ENCODE data around the gene ADIPOR2. TPM values are rescaled to one million over a fixed set of nuclear protein-coding genes. Genes with fewer than 3 reads are reported as not detected.

ADIPOR2 gene
- total and polyA plus RNA-seq, 10 of the 15 experiments (the other 5 are each of a cell fraction or from before 2014, with no cell fraction given) = 8.6 to 65.0 (median 38.0) TPM

- H3K27ac ChIP-seq (ENCODE audit: control insufficient read depth, insufficient read depth) = no peak overlapping the region
- H3K4me2 ChIP-seq (ENCODE audit: control insufficient read depth, insufficient read depth) = no peak overlapping the region
- H4K20me1 ChIP-seq (ENCODE audit: control insufficient read depth, insufficient read depth) = no peaks in the 10 kb centered on the region
- peaks cover 51% of the 10 kb centered on the region for H3K79me2 ChIP-seq (ENCODE audit: control insufficient read depth, insufficient read depth, low read length)
- no peaks in the 10 kb centered on the region for H3K36me3 ChIP-seq (ENCODE audit: control insufficient read depth in 2 of 2, insufficient read depth in 2 of 2, low read length in 1 of 2)
- H3K4me1 ChIP-seq (ENCODE audit: control insufficient read depth, insufficient read depth, low read length) = peaks cover 14% of the 10 kb centered on the region
- no peak overlapping the region for H2AFZ ChIP-seq (ENCODE audit: control insufficient read depth, low read depth, low read length)
- in situ Hi-C loops (cut with MboI) (no loop called here), intact Hi-C loops (cut with micrococcal nuclease; ENCODE audit: unreplicated experiment) (no loop called here)
- BruUV-seq (replicated peaks) = no TSS peak
- RAD21 ChIA-PET (ENCODE audit: unreplicated experiment) = interaction anchor here (0.6 to 0.9 kb wide), 2 partner anchors 14 to 42 kb away, joined by 3 read pairs; no protein-coding TSS in a partner anchor
- CTCF ChIA-PET = no interaction called here
- DNase-seq (ENCODE audit: low read depth, low spot score) = no peak
- POLR2A ChIA-PET = no interaction called here
- no peak overlapping the region for H3K9ac ChIP-seq (ENCODE audit: control insufficient read depth, insufficient read depth, low read length)
- ATAC-seq = no peak
- no peak for FAIRE-seq
- H3K9me3 ChIP-seq (replicated peaks; ENCODE audit: control insufficient read depth, insufficient read depth, low read length) = no peaks in the 10 kb centered on the region
- H3K4me3 ChIP-seq = no peak overlapping the region
- TF ChIP-seq TBL1XR1 (IDR thresholded peaks at IDR 0.05; ENCODE audit: low read depth, low read length) (no peak), JUND (IDR thresholded peaks at IDR 0.05; ENCODE audit: low read depth, low read length) (no peak), SUZ12 (IDR thresholded peaks at IDR 0.05; ENCODE audit: unreplicated experiment) (no peak), MTA3 (IDR thresholded peaks at IDR 0.05; ENCODE audit: borderline replicate concordance, low read length) (no peak), LARP7 (IDR thresholded peaks at IDR 0.05) (no peak), FOXK2 (IDR thresholded peaks at IDR 0.05) (no peak), RFX5 (IDR thresholded peaks at IDR 0.05; ENCODE audit: low read depth, low read length) (no peak), HCFC1 (IDR thresholded peaks at IDR 0.05; ENCODE audit: low read length) (no peak), HDGF (IDR thresholded peaks at IDR 0.05) (no peak)
- TF ChIP-seq, protein P1, sequence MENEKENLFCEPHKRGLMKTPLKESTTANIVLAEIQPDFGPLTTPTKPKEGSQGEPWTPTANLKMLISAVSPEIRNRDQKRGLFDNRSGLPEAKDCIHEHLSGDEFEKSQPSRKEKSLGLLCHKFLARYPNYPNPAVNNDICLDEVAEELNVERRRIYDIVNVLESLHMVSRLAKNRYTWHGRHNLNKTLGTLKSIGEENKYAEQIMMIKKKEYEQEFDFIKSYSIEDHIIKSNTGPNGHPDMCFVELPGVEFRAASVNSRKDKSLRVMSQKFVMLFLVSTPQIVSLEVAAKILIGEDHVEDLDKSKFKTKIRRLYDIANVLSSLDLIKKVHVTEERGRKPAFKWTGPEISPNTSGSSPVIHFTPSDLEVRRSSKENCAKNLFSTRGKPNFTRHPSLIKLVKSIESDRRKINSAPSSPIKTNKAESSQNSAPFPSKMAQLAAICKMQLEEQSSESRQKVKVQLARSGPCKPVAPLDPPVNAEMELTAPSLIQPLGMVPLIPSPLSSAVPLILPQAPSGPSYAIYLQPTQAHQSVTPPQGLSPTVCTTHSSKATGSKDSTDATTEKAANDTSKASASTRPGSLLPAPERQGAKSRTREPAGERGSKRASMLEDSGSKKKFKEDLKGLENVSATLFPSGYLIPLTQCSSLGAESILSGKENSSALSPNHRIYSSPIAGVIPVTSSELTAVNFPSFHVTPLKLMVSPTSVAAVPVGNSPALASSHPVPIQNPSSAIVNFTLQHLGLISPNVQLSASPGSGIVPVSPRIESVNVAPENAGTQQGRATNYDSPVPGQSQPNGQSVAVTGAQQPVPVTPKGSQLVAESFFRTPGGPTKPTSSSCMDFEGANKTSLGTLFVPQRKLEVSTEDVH (IDR thresholded peaks at IDR 0.05; ENCODE audit: low read depth, partially characterized antibody) = no peak
- TF ChIP-seq, protein P2, sequence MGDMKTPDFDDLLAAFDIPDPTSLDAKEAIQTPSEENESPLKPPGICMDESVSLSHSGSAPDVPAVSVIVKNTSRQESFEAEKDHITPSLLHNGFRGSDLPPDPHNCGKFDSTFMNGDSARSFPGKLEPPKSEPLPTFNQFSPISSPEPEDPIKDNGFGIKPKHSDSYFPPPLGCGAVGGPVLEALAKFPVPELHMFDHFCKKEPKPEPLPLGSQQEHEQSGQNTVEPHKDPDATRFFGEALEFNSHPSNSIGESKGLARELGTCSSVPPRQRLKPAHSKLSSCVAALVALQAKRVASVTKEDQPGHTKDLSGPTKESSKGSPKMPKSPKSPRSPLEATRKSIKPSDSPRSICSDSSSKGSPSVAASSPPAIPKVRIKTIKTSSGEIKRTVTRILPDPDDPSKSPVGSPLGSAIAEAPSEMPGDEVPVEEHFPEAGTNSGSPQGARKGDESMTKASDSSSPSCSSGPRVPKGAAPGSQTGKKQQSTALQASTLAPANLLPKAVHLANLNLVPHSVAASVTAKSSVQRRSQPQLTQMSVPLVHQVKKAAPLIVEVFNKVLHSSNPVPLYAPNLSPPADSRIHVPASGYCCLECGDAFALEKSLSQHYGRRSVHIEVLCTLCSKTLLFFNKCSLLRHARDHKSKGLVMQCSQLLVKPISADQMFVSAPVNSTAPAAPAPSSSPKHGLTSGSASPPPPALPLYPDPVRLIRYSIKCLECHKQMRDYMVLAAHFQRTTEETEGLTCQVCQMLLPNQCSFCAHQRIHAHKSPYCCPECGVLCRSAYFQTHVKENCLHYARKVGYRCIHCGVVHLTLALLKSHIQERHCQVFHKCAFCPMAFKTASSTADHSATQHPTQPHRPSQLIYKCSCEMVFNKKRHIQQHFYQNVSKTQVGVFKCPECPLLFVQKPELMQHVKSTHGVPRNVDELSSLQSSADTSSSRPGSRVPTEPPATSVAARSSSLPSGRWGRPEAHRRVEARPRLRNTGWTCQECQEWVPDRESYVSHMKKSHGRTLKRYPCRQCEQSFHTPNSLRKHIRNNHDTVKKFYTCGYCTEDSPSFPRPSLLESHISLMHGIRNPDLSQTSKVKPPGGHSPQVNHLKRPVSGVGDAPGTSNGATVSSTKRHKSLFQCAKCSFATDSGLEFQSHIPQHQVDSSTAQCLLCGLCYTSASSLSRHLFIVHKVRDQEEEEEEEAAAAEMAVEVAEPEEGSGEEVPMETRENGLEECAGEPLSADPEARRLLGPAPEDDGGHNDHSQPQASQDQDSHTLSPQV (IDR thresholded peaks at IDR 0.05) = no peak
- SMC1A ChIA-PET (ENCODE audit: uncharacterized antibody, unreplicated experiment) = no interaction called here
- no peaks in the 10 kb centered on the region for H3K27me3 ChIP-seq (replicated peaks in 1 of 2; ENCODE audit: control insufficient read depth in 2 of 2, insufficient read depth in 2 of 2, low read length in 1 of 2)
These were observed 47.6 kb downstream of the ADIPOR2 start for GRCh38 chr12:1738446-1738845.

Measured in GM12878 (cell line).